Endothelial cell of hepatic sinusoid (primary cell): Measurements from ENCODE around the gene MEIOSIN.

Experiments used
- in situ Hi-C: cut with HindIII; loops from 2 replicates; pipeline ENCODE4 v1.10.0; 2017; ENCODE audit warnings: low sequenced_read_pairs

Gene MEIOSIN

GRCh38 chr19:45763691-45764294 lies 30.6 kb downstream of the MEIOSIN start:
- in situ Hi-C loops, result no loop called here

DNA sequence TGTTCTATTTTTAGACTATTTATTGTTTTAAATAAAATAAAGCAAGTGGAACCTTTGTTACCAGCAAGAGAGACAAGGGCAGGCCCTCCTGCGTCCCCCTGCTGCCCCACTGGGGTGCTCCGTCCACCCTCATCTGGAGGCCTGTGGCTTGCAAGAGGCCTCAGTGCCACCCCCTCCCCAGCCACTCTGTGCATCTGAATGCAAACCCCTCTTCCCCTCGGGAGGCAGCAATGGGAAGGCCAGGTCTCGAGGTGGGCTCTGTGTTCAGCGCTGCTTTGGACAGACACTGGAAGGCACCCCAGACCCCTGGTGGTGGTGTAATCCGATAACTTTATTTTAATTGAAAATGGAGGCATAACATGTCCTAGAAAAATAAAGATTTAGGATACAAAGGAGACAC lies 31.2 kb downstream of the MEIOSIN start:
- in situ Hi-C loops, result no loop called here

DNA sequence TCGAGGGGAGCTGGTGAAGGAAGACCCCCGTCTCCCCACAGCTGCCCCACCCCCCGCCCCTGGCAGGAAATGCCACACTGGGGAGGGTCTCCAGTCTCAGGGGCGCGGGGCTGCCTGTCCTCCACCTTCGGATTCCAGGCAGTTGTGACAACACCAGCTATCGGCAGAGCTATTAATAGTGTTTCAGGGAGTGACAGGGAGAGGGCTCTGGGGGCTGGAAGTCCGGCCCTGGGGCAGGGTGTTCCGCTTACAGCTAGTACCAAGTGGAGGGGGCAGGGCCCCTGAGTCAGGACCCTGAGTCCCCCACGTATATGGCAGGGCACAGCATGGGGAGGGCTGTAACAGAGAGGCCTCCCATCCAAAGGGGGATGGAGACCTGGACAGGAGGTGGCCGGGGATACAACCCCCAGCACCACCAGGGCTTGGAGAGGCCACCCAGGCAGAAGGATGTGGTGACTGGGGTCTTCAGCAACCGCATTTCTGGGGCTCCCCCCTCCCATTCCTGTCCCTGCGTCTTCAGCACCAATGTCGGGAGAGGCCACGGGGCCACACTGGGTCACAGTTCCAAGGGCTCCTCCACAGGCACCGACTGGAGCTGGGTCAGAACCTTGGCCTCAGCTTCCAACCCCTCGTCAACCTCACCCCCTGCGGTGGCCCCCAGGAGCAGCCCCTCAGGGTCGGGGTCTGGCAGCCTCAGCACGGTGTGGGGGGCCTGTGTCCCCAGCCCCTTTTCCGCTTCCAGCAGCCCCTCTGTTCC lies 31.9 kb downstream of the MEIOSIN start:
- in situ Hi-C loops, result no loop called here

GRCh38 chr19:45765702-45766295 lies 32.6 kb downstream of the MEIOSIN start:
- in situ Hi-C loops, result no loop called here

- in situ Hi-C loops, result no loop called here
Measured at GRCh38 chr19:45766296-45766868, 33.1 kb downstream of the MEIOSIN start.

DNA sequence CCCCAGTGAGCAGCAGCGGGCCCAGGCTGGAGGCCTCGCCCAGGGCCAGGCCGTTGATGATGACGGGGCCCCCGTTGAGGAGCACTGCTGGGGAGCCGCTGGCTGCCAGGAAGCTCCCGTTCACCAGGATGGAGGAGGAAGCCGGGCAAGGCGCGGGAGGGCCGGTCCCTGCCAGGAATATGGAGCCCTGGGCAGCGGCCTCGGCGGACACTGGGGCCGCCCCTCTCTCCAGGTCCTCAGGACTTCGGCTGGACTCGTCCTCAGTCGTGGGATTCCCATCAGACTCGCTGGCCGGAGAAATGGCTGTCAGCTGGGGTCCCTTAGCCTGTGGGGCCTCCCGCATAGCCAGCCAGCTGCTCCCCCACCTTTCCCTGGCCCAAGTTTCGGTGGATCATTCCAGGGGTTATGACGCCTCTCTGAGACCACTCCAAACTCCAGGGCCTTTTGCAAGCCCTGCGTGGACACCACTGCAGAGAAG lies 33.7 kb downstream of the MEIOSIN start:
- in situ Hi-C loops, result no loop called here

- in situ Hi-C loops, result no loop called here
Measured at GRCh38 chr19:45767410-45767880, 34.2 kb downstream of the MEIOSIN start.

DNA sequence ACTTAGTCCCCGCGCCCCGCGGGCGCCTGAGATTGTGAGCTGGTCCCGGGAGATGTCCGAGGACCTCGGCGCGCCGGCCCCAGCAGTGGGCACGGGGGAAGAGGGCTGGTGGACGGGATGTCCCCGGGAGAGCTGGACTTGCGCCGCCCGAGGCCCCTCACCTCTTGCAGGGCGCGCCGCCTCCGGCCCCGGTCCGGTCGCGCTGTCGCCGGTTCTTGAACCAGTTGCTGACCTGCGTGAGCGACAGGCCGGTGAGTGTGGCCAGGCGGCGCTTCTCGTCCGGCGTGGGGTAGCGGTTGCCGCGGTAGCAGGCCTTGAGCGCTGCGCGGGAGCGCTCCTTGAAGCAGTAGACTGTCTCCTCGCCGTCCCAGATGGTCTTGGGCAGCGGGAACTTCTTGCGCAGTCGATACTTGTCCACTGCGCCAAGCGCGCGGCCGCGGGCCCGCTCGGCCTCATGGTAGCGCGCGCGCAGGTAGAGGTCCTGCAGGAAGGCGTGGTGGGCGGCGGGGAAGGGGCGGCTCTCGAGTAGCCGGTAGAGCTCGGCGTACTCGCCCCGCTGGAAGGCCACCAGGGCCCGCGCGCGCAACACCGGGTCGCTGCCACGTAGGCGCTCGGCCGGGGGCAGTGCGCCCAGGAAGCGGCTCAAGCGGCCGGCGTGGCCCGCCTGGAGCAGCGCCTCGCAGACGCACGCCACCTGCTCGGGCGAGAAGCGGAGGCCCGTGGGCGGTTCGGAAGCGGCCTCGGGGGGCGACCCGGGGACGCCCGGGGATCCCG lies 34.8 kb downstream of the MEIOSIN start:
- in situ Hi-C loops, result no loop called here

DNA sequence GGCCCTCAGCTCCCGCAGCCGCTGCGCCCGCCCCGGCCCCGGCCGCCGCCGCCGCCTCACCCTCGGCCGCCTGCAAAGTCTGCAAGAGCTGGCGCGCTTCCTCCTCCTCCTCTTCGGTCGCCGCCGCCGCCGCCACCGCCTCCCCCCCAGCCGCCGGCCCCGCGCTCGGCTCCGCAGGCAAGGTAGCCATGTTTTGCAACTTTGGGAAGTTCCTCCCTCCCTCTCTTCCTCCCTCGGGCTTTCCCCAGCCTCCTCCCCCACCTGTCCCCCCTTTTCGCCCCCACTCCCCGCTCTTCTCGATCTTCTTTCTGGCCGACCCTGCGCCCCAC lies 35.4 kb downstream of the MEIOSIN start:
- in situ Hi-C loops, result no loop called here

GRCh38 chr19:45768984-45769782 lies 35.9 kb downstream of the MEIOSIN start, which contains the start of gene SIX5:
SIX5 (minus strand) TSS chr19:45769252; CDS start chr19:45768844, 408 bp downstream.
- in situ Hi-C loops, result no loop called here

DNA sequence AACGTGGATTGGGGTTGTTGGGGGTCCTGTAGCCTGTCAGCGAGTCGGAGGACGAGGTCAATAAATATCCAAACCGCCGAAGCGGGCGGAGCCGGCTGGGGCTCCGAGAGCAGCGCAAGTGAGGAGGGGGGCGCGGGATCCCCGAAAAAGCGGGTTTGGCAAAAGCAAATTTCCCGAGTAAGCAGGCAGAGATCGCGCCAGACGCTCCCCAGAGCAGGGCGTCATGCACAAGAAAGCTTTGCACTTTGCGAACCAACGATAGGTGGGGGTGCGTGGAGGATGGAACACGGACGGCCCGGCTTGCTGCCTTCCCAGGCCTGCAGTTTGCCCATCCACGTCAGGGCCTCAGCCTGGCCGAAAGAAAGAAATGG lies 36.6 kb downstream of the MEIOSIN start:
- in situ Hi-C loops, result loop anchor here (5.0 kb wide), 1 partner anchor 38 kb away; the partner anchor contains the start of genes FBXO46 and MEIOSIN

GRCh38 chr19:45770192-45771101 lies 37.2 kb downstream of the MEIOSIN start:
- in situ Hi-C loops, result loop anchor here (5.0 kb wide), 1 partner anchor 38 kb away; the partner anchor contains the start of genes FBXO46 and MEIOSIN

- in situ Hi-C loops, result loop anchor here (5.0 kb wide), 1 partner anchor 39 kb away; the partner anchor contains the start of genes FBXO46 and MEIOSIN
Measured at GRCh38 chr19:45771311-45771933, 38.2 kb downstream of the MEIOSIN start.

GRCh38 chr19:45772130-45772840 lies 39.0 kb downstream of the MEIOSIN start:
- in situ Hi-C loops, result loop anchor here (5.0 kb wide), 1 partner anchor 40 kb away; the partner anchor contains the start of genes FBXO46 and MEIOSIN

GRCh38 chr19:45772912-45773311 lies 39.7 kb downstream of the MEIOSIN start:
- in situ Hi-C loops, result loop anchor here (5.0 kb wide), 1 partner anchor 41 kb away; the partner anchor contains the start of genes FBXO46 and MEIOSIN

- in situ Hi-C loops, result loop anchor here (5.0 kb wide), 1 partner anchor 41 kb away; the partner anchor contains the start of genes FBXO46 and MEIOSIN
Measured at GRCh38 chr19:45773384-45773783, 40.1 kb downstream of the MEIOSIN start.

DNA sequence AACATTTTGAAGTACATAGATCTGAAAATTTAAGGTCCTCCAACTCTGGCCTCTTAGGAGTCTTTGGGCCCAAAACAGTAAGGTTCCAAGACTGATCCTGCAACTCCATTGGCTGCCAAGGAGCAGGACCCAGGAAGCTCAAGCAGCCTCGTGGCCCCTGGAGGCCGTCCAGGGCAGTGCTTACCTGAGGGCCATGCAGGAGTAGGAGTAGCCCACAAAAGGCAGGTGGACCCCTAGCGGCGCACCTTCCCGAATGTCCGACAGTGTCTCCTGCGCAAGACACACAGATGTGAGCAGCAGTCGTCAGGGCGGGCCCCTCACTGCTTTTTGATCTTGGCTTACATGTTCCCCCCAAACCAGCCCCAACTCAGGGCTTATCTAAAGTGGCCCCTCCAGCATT lies 41.5 kb downstream of the MEIOSIN start:
- in situ Hi-C loops, result loop anchor here (5.0 kb wide), 1 partner anchor 42 kb away; the partner anchor contains the start of genes FBXO46 and MEIOSIN
